ENCODE results near the gene NKAIN2.

The NKAIN2 gene

GRCh38 chr6:124769811-124770544 lies 966.3 kb downstream of the NKAIN2 start:
- no peak for DNase-seq (ENCODE audit: low read depth)

GRCh38 chr6:124770784-124771183 lies 967.1 kb downstream of the NKAIN2 start:
- DNase-seq (ENCODE audit: low read depth), result no peak

DNA sequence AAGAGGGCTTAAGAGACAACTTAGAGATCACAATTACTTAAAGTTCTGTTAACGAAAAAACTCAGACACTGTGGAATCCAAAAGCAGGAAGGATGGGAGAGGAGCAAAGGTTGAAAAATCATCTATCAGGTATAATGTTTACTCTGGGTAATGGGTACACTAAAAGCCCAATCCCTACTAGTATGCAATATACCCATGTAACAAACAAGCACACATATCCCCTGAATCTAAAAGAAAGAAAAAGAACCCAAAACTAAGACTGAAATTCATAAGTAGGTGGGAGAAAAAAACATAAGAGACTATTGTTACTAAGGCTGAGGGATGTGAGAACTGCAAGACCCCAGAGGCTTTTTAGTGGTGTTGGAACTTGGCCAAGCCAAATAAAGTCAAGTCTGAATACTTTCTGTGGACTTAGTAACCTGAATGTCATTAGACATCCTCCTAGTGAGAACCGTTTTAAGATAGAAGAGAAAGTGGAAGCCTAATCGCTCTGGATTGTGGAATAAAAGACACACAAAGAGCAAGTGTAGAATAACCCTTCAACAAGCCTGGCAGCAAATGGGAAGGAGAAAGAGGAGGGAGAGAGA lies 969.2 kb downstream of the NKAIN2 start:
- DNase-seq (ENCODE audit: low read depth), result no peak

DNA sequence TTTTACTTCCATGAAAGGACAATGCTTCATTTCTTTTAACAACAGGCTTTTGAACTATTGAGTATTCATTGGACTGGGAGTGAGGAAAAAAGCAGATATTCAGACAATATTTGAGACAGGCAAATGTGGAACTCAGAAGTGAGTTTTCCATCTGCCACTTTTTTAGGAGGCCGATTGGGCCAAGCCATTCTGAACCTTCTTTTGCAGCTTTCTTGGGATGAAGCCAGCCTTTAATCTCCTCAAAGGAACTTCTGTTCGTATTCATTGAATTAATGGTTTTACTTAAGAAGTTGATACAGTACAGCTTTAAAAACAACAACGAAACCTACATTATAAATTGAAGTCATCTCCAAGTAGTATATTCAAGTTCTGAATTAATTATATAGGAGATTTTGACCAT lies 971.5 kb downstream of the NKAIN2 start:
- DNase-seq (ENCODE audit: low read depth), result no peak

GRCh38 chr6:124777863-124778262 lies 974.2 kb downstream of the NKAIN2 start:
- DNase-seq (ENCODE audit: low read depth), result no peak

DNA sequence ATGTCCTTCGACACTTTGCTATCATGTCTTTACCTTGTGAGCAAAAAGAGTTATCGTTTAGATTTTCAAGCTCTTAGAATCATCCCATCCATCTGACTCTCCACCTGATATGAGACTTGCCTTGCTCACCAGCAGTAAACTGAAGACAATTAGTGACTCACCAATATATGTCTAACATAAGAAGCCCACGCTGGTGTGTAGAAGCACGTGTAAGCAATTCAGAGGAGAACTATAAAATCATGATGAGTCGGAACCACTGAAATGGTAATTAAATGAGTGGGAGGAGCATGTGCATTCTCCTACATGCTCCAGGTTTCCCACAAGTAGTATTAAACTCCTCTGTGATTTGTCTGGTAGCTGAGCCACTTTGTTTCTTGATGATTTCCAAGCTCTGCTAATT lies 977.0 kb downstream of the NKAIN2 start:
- DNase-seq (ENCODE audit: low read depth), result no peak

- no peak for DNase-seq (ENCODE audit: low read depth)
Measured at GRCh38 chr6:124783344-124783743, 979.7 kb downstream of the NKAIN2 start.

- DNase-seq (ENCODE audit: low read depth), result no peak
Measured at GRCh38 chr6:124791156-124791555, 987.5 kb downstream of the NKAIN2 start.

DNA sequence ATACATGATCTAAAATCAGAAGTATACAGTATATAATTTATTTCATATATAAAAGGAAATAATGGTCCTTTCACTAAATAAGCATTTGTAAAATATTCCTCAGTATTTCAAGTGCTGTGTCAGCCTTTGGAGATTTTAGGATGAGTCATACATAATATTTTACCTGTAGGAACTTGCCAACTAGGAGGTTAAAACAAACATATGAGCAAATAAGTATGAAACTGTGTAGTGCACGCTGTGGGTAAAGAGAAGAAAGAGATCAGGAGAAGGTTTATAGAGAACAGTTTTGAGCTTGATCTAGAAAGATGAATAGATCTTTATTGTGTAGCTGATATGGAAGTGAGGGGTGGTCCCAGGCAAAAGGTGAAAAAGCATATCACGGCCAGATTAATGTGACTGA lies 988.7 kb downstream of the NKAIN2 start:
- no peak for DNase-seq (ENCODE audit: low read depth)

GRCh38 chr6:124793398-124793797 lies 989.7 kb downstream of the NKAIN2 start:
- no peak for DNase-seq (ENCODE audit: low read depth)

- no peak for DNase-seq (ENCODE audit: low read depth)
Measured at GRCh38 chr6:124795643-124796463, 992.2 kb downstream of the NKAIN2 start.

GRCh38 chr6:124796464-124796970 lies 992.9 kb downstream of the NKAIN2 start:
- DNase-seq (ENCODE audit: low read depth), result no peak

GRCh38 chr6:124797224-124797623 lies 993.6 kb downstream of the NKAIN2 start:
- no peak for DNase-seq (ENCODE audit: low read depth)

- no peak for DNase-seq (ENCODE audit: low read depth)
Measured at GRCh38 chr6:124798942-124799496, 995.4 kb downstream of the NKAIN2 start.

DNA sequence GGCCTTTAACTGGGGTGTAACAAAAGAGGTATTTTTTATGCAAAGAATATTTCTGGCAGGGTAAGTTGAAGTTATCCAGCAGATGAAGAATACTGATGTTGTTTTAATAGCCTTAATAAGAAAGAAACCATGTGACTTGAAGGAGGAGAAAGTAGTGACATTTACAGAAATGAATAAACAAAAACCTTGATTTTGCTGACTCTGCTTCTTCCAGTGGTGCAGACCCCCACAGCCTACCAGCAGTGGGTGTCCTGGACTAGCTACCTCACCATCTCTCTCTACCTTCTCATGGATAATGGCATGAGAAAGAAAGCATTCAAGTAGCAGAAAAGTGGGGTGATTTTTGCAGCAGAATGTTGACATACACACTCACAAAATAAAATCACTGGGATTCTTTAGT lies 996.0 kb downstream of the NKAIN2 start:
- no peak for DNase-seq (ENCODE audit: low read depth)

DNA sequence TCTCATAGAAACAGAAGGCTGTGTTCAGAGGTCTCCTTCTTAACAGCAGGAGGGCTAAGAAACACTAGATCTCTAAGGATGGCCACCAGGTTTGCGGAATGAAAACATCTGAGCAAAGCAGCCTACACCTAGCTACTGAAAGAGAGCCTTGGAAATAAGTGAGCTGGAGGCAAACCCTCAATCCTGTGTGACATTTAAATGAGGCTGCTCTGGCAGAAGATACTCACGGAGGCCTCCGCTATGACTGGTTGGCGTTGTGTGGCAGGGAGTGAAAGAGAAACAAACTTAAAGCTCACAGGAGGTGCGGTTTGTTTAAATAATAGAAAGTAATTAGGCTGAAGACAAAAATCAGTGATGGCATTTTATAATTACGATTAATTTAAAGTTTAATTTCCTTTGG lies 996.6 kb downstream of the NKAIN2 start:
- DNase-seq (ENCODE audit: low read depth), result no peak

DNA sequence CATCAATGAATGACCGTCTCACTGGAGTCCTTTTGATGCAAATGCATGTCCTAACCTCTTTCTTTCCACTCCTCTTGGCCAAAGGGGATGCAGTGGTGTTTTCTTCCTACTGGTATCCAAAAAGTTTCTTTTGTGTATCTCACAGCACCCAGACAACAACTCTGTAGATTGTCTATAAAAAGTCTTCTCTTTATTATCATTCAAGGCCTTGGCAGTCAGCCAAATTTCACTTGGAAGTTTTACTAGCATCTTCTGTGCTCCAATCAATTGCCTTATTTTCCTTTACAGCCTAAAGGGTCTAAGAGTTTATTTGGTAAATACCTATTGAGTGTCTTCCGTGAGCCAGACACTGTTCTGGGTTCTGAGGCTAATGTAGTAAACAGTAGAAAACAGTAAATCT lies 1008.4 kb downstream of the NKAIN2 start:
- no peak for DNase-seq (ENCODE audit: low read depth)

DNA sequence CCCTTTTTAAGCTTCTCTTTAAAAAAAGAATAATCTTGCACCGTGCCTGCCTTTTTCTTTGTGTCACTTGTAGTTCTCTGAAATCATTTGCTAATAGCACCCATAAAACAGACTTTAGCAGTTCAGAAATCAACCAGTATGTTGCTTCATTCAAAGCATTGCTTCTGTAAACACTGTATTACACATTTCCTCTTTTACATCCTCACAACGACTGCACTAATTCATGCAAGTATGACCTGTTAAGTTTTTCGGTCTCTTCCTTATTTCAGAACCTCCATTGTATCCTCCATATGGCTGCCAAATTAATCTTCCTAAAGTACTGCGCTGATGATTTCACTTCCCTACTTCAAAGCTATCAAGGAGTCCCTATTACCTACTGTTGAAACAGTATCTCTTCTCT lies 1015.7 kb downstream of the NKAIN2 start:
- DNase-seq (ENCODE audit: low read depth), result no peak

GRCh38 chr6:124822204-124822613 lies 1018.5 kb downstream of the NKAIN2 start:
- no peak for DNase-seq (ENCODE audit: low read depth)

- DNase-seq (ENCODE audit: low read depth), result no peak
Measured at GRCh38 chr6:124822721-124823120, 1019.1 kb downstream of the NKAIN2 start.

- no peak for DNase-seq (ENCODE audit: low read depth)
Measured at GRCh38 chr6:124823240-124824111, 1019.8 kb downstream of the NKAIN2 start.

Data from T follicular helper cell (primary cell).